IMR-90 (cell line): ENCODE data around the gene HTT. TPM values are rescaled to one million over a fixed set of nuclear protein-coding genes. Genes with fewer than 3 reads are reported as not detected.

Source experiments
- ATAC-seq: fragments of 200-7000 bp; cut with Tn5 transposase; 2 replicates; pipeline ENCODE4 v1.9.1; 2020; ENCODE audit warnings: low read depth, mild to moderate bottlenecking, moderate library complexity
- BruUV-seq: library from RNA; stranded (reverse); fragments of 400-500 nt; replicated peaks from 2 replicates; lab custom pipeline; 2021; lab: Mats Ljungman, UMichigan
- CTCF ChIA-PET: fragments of 300-600 bp; formaldehyde crosslinking; extraction: SDS; loops from one replicate; lab custom pipeline; 2021; ENCODE audit warnings: antibody characterized with exemption; lab: Yijun Ruan, JAX
- POLR2A ChIA-PET: fragments of 300-600 bp; sonication (Branson Sonifier 250); formaldehyde crosslinking; loops from one replicate; lab custom pipeline; 2022; ENCODE audit warnings: antibody characterized with exemption; ENCODE audit not compliant: unreplicated experiment; lab: Charles Lee
- DNase-seq: peaks from one replicate; pipeline ENCODE4 v3.0.0; 2013
- H2AFZ ChIP-seq: replicated peaks from 2 replicates; pipeline ENCODE3; 2013; ENCODE audit warnings: low read length, mild to moderate bottlenecking; ENCODE audit not compliant: poor library complexity
- H2AK5ac ChIP-seq: 2 replicates; pipeline ENCODE4 v1.6.1; 2013; ENCODE audit warnings: low read depth, low read length, inconsistent platforms
- H2AK9ac ChIP-seq: replicated peaks from 2 replicates; pipeline ENCODE3; 2013; ENCODE audit warnings: mild to moderate bottlenecking, low read depth, low read length, moderate library complexity; ENCODE audit not compliant: poor library complexity
- H2BK120ac ChIP-seq: 2 replicates; pipeline ENCODE4 v1.6.1; 2013; ENCODE audit warnings: low read depth, low read length, inconsistent platforms
- H2BK15ac ChIP-seq: 3 replicates; pipeline ENCODE4 v1.6.1; 2013; ENCODE audit warnings: low read depth, low read length, inconsistent platforms
- H2BK20ac ChIP-seq: 2 replicates; pipeline ENCODE4 v1.6.1; 2013; ENCODE audit warnings: low read depth, mild to moderate bottlenecking, inconsistent platforms, low read length, moderate library complexity
- H2BK5ac ChIP-seq: 2 replicates; pipeline ENCODE4 v1.6.1; 2013; ENCODE audit warnings: mild to moderate bottlenecking, low read depth, low read length, inconsistent platforms; ENCODE audit not compliant: poor library complexity, severe bottlenecking
- H3K14ac ChIP-seq: replicated peaks from 2 replicates; pipeline ENCODE4 v1.6.1; 2013; ENCODE audit warnings: low read depth, low read length, inconsistent platforms
- H3K18ac ChIP-seq: 2 replicates; pipeline ENCODE4 v1.6.1; 2013; ENCODE audit warnings: low read depth, low read length, control low read depth
- H3K23ac ChIP-seq: 2 replicates; pipeline ENCODE4 v1.6.1; 2013; ENCODE audit warnings: low read depth, low read length, inconsistent platforms
- H3K27ac ChIP-seq: 2 replicates; pipeline ENCODE4 v1.5.1; 2013; ENCODE audit warnings: mild to moderate bottlenecking, control low read depth, low read length; ENCODE audit not compliant: insufficient read depth
- H3K27me3 ChIP-seq: 2 replicates; pipeline ENCODE4 v1.6.1; 2013; ENCODE audit warnings: low read length; ENCODE audit not compliant: control insufficient read depth, insufficient read depth
- H3K36me3 ChIP-seq: 2 replicates; pipeline ENCODE4 v1.6.1; 2013; ENCODE audit warnings: low read length, mixed read lengths; ENCODE audit not compliant: control insufficient read depth, insufficient read depth
- H3K4ac ChIP-seq: 2 replicates; pipeline ENCODE4 v1.6.1; 2013; ENCODE audit warnings: low read depth, low read length, inconsistent platforms
- H3K4me1 ChIP-seq: 2 replicates; pipeline ENCODE4 v1.6.1; 2013; ENCODE audit warnings: low read length, mixed read lengths; ENCODE audit not compliant: control insufficient read depth, insufficient read depth
- H3K4me2 ChIP-seq: 2 replicates; pipeline ENCODE4 v1.6.1; 2013; ENCODE audit warnings: low read depth, mild to moderate bottlenecking, control low read depth, low read length, moderate library complexity
- H3K4me3 ChIP-seq: 2 replicates; pipeline ENCODE4 v1.5.1; 2013; ENCODE audit warnings: low read depth, mild to moderate bottlenecking, control low read depth, low read length, moderate library complexity; ENCODE audit not compliant: insufficient read depth
- H3K56ac ChIP-seq: 2 replicates; pipeline ENCODE4 v1.6.1; 2013; ENCODE audit warnings: low read length, inconsistent platforms; ENCODE audit not compliant: insufficient read depth; ENCODE audit errors: extremely low read depth
- H3K79me1 ChIP-seq, 2 experiments: 2 replicates each; pipeline ENCODE4 v1.6.1; 2013; ENCODE audit warnings: low read length in 2 of 2, inconsistent platforms in 1 of 2, low read depth in 1 of 2
- H3K9ac ChIP-seq: 2 replicates; pipeline ENCODE4 v1.6.1; 2013; ENCODE audit warnings: low read depth, low read length, control low read depth
- H3K9me1 ChIP-seq: 2 replicates; pipeline ENCODE4 v1.6.1; 2013; ENCODE audit warnings: low read length, inconsistent platforms; ENCODE audit not compliant: insufficient read depth
- H3K9me3 ChIP-seq: 2 replicates; pipeline ENCODE4 v1.6.1; 2013; ENCODE audit warnings: low read length; ENCODE audit not compliant: control insufficient read depth, insufficient read depth
- H4K20me1 ChIP-seq: 2 replicates; pipeline ENCODE4 v1.6.1; 2013; ENCODE audit warnings: low read length, inconsistent platforms; ENCODE audit not compliant: insufficient read depth
- H4K5ac ChIP-seq: 2 replicates; pipeline ENCODE4 v1.6.1; 2013; ENCODE audit warnings: mild to moderate bottlenecking, low read depth, low read length, control low read depth
- H4K8ac ChIP-seq, 2 experiments: 2 replicates each; pipeline ENCODE4 v1.6.1; 2013; ENCODE audit warnings: low read depth in 2 of 2, low read length in 2 of 2, control low read depth in 1 of 2, inconsistent platforms in 1 of 2
- H4K91ac ChIP-seq: 2 replicates; pipeline ENCODE4 v1.6.1; 2013; ENCODE audit warnings: low read depth, low read length, inconsistent platforms; ENCODE audit not compliant: insufficient read depth
- BHLHE40 ChIP-seq: fragments of 150-350 bp; IDR thresholded peaks from 2 replicates; pipeline ENCODE4 v1.6.1; 2016; ENCODE audit warnings: mild to moderate bottlenecking, low read depth, low read length
- FOS ChIP-seq: fragments of 150-350 bp; IDR thresholded peaks from 2 replicates; pipeline ENCODE4 v1.6.1; 2016; ENCODE audit warnings: low read depth, low read length
- MAZ ChIP-seq: IDR thresholded peaks from 2 replicates; pipeline ENCODE4 v1.6.1; 2012; ENCODE audit warnings: low read depth, mild to moderate bottlenecking, low read length, improper control_type of control experiment, moderate library complexity, borderline replicate concordance
- MXI1 ChIP-seq: IDR thresholded peaks from 2 replicates; pipeline ENCODE4 v1.6.1; 2012; ENCODE audit warnings: low read depth, mild to moderate bottlenecking, low read length, moderate library complexity, borderline replicate concordance
- POLR2A ChIP-seq: IDR thresholded peaks from 2 replicates; pipeline ENCODE4 v1.6.1; 2012; ENCODE audit warnings: mild to moderate bottlenecking, low read depth, low read length
- RAD21 ChIP-seq: IDR thresholded peaks from 2 replicates; pipeline ENCODE4 v1.6.1; 2012; ENCODE audit warnings: low read length, improper control_type of control experiment
- RCOR1 ChIP-seq: IDR thresholded peaks from 2 replicates; pipeline ENCODE4 v1.6.1; 2012; ENCODE audit warnings: mild to moderate bottlenecking, low read length, improper control_type of control experiment; ENCODE audit not compliant: insufficient replicate concordance
- RFX5 ChIP-seq: IDR thresholded peaks from 2 replicates; pipeline ENCODE4 v1.8.0; 2012; ENCODE audit warnings: low read depth, mild to moderate bottlenecking, low read length, moderate library complexity
- WGBS, 2 experiments: methylation state at CpG; one replicate each; pipeline versions ENCODE4 v1.1.5 to v1.1.7; 2013; ENCODE audit warnings: missing lambda C conversion rate in 2 of 2; ENCODE audit not compliant: insufficient read length in 1 of 2; ENCODE audit errors: extremely low coverage in 2 of 2; 5-methylcytosine and 5-hydroxymethylcytosine counted together
- dilution Hi-C: fragments of 300-500 bp; cut with HindIII; formaldehyde crosslinking; loops from one replicate; pipeline ENCODE4 v1.14.3; 2018; ENCODE audit warnings: low sequenced_read_pairs; ENCODE audit not compliant: unreplicated experiment
- in situ Hi-C: fragments of 300-500 bp; cut with MboI; formaldehyde crosslinking; loops from 3 replicates; pipeline ENCODE4 v1.14.3; 2019; ENCODE audit warnings: low sequenced_read_pairs, inconsistent platforms, mixed read lengths
- intact Hi-C: fragments of 100-400 bp; cut with micrococcal nuclease; formaldehyde crosslinking; loops from 2 replicates; pipeline ENCODE4 v1.10.0; 2022
- polyA plus RNA-seq, 3 experiments: library from polyadenylated mRNA; depleted of rRNA; stranded (reverse); fragments of >200 nt; gene quantifications; 2 replicates each; pipeline ENCODE4 v1.2.3, GENCODE V29; 2012; ENCODE audit warnings: low replicate concordance in 1 of 3
- total RNA-seq: library from RNA; depleted of rRNA; stranded (reverse); fragments of >200 nt; gene quantifications from 2 replicates; pipeline ENCODE4 v1.2.3, GENCODE V29; 2012
- TF ChIP-seq, protein P1 (sequence below): conservative IDR thresholded peaks from 2 replicates; pipeline ENCODE4 v1.5.1; 2012; ENCODE audit warnings: mild to moderate bottlenecking, low read depth, low read length, improper control_type of control experiment

The HTT gene
- total and polyA plus RNA-seq, 2 of the 4 experiments (the other 2 are of a cell fraction): 11.6 to 14.3 TPM

DNA sequence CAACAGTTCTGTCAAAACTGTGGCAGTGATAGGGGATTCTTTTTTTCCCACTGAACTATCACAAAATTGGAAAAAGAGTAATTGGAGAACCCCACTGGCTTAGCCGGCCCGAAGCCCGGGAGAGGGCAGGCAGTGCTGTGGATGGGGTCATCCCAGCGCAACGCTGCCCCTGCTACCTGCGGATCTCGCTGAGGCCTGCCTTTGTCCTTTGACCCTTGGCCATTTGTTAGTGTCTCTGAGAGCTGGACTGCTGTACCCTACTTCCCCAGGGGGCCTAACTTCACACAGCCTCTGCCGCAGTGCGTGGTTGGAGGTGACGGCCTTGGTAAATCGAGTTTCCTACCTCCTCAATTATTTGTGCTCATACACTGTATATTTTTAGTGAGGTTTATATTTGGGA lies 131.5 kb downstream of the HTT start:
- H4K91ac ChIP-seq: no peak overlapping the region
- no peak overlapping the region for H3K9ac ChIP-seq
- H2AK5ac ChIP-seq: no peak overlapping the region
- H3K4me3 ChIP-seq: no peak overlapping the region
- no peak overlapping the region for H3K14ac ChIP-seq
- H3K79me1 ChIP-seq: peaks cover 0 to 19% of the 10 kb centered on the region in 2 experiments; a peak in 2 of 4 replicates
- no CpG with 5 or more reads among the region's 11 CpGs for WGBS, 2 experiments
- ATAC-seq (no peak), DNase-seq (no peak)
- no peak overlapping the region for H2BK5ac ChIP-seq
- H3K4me2 ChIP-seq: no peak overlapping the region
- peaks cover 23% of the 10 kb centered on the region for H3K9me1 ChIP-seq
- no peaks in the 10 kb centered on the region for H3K27me3 ChIP-seq
- TF ChIP-seq MXI1: no peak
- TF ChIP-seq, protein P1, sequence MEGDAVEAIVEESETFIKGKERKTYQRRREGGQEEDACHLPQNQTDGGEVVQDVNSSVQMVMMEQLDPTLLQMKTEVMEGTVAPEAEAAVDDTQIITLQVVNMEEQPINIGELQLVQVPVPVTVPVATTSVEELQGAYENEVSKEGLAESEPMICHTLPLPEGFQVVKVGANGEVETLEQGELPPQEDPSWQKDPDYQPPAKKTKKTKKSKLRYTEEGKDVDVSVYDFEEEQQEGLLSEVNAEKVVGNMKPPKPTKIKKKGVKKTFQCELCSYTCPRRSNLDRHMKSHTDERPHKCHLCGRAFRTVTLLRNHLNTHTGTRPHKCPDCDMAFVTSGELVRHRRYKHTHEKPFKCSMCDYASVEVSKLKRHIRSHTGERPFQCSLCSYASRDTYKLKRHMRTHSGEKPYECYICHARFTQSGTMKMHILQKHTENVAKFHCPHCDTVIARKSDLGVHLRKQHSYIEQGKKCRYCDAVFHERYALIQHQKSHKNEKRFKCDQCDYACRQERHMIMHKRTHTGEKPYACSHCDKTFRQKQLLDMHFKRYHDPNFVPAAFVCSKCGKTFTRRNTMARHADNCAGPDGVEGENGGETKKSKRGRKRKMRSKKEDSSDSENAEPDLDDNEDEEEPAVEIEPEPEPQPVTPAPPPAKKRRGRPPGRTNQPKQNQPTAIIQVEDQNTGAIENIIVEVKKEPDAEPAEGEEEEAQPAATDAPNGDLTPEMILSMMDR: no peak
- TF ChIP-seq RAD21: no peak
- TF ChIP-seq POLR2A: no peak
- no peak for TF ChIP-seq BHLHE40
- no peak for TF ChIP-seq RFX5
- TF ChIP-seq FOS: no peak
- TF ChIP-seq RCOR1: no peak
- TF ChIP-seq MAZ: no peak
- no peak overlapping the region for H3K4ac ChIP-seq
- no peaks in the 10 kb centered on the region for H3K9me3 ChIP-seq
- H2BK20ac ChIP-seq: no peak overlapping the region
- ChIA-PET POLR2A (no interaction called here), CTCF (no interaction called here)
- no peak overlapping the region for H2AK9ac ChIP-seq
- H3K36me3 ChIP-seq: peaks cover 26% of the 10 kb centered on the region
- no peak overlapping the region for H3K56ac ChIP-seq
- dilution Hi-C loops: no loop called here
- no TSS peak for BruUV-seq
- H2AFZ ChIP-seq: no peak overlapping the region
- in situ Hi-C loops: no loop called here
- H3K23ac ChIP-seq: no peak overlapping the region
- H4K8ac ChIP-seq: no peak overlapping the region
- peaks cover 13% of the 10 kb centered on the region; the same call in 1 of the 2 replicates for H4K20me1 ChIP-seq
- H2BK120ac ChIP-seq: no peak overlapping the region
- H3K18ac ChIP-seq: no peak overlapping the region
- H2BK15ac ChIP-seq: no peak overlapping the region
- H3K27ac ChIP-seq: no peak overlapping the region
- H3K4me1 ChIP-seq: peaks cover 15% of the 10 kb centered on the region
- H4K5ac ChIP-seq: no peak overlapping the region
- intact Hi-C loops: no loop called here
